GM13976 (cell line): ENCODE results near the gene ARSI.

ENCODE experiments used
- DNase-seq: peaks from one replicate; pipeline ENCODE4 v3.0.0; 2012; ENCODE audit warnings: low spot score
- in situ Hi-C: fragments of 300-500 bp; cut with MboI; formaldehyde crosslinking; loops from one replicate; pipeline ENCODE4 v1.12.0; 2022; ENCODE audit warnings: low sequenced_read_pairs, mixed read lengths, inconsistent platforms; ENCODE audit not compliant: unreplicated experiment
- TF ChIP-seq, protein P1 (sequence below): IDR thresholded peaks from 2 replicates; pipeline ENCODE4 v1.5.1; 2012; ENCODE audit warnings: borderline replicate concordance, mild to moderate bottlenecking; ENCODE audit not compliant: insufficient read depth; ENCODE audit errors: extremely low read depth, missing control alignments, control extremely low read depth

The ARSI gene

DNA sequence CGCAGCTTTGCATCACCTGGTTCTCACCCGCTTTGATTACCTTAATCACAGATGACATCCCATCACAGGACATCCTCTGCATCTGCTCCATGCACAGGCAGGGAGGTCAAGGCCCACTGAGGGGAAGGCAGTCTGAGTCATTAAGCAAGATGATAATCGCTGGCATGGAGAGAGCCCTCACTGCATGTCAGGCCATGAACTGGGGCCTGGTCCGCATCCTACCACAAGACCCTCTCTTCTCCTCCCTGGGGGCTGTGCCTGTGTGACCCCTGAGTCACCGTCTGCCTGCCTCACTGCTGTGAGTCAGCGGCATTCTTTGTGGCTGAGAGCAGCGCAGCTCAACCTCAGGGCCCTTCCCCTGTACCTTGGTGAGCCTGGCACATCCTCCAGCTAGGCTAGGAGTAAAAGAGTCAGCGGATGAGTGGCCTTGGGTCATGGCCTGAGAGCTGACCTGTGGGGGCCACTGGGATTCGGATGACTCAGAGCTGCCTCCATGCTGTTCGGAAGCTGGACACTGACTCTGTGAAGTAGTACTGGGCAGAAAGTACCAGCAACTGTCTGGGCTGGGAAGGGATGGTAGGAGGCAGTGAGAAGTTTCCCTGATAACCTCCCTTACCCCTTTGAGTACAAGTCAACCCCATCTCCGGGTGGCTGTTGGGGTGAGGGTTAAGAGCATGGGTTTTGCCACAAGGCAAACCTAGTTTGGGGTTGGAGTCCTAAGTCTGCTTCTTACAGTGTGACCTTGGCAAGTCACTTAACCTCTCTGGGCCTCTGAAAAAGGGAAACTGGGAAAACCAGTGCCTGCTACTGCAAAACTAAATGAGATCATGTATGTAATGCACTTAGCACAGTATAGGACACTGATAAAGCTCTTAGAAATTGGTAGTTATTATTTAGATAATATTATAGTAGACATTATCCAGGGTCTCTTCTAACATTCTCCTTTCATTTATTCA is 14.6 kb upstream of the ARSI start:
- DNase-seq = no peak
- in situ Hi-C loops = no loop called here
- TF ChIP-seq, protein P1, sequence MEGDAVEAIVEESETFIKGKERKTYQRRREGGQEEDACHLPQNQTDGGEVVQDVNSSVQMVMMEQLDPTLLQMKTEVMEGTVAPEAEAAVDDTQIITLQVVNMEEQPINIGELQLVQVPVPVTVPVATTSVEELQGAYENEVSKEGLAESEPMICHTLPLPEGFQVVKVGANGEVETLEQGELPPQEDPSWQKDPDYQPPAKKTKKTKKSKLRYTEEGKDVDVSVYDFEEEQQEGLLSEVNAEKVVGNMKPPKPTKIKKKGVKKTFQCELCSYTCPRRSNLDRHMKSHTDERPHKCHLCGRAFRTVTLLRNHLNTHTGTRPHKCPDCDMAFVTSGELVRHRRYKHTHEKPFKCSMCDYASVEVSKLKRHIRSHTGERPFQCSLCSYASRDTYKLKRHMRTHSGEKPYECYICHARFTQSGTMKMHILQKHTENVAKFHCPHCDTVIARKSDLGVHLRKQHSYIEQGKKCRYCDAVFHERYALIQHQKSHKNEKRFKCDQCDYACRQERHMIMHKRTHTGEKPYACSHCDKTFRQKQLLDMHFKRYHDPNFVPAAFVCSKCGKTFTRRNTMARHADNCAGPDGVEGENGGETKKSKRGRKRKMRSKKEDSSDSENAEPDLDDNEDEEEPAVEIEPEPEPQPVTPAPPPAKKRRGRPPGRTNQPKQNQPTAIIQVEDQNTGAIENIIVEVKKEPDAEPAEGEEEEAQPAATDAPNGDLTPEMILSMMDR = no peak

DNA sequence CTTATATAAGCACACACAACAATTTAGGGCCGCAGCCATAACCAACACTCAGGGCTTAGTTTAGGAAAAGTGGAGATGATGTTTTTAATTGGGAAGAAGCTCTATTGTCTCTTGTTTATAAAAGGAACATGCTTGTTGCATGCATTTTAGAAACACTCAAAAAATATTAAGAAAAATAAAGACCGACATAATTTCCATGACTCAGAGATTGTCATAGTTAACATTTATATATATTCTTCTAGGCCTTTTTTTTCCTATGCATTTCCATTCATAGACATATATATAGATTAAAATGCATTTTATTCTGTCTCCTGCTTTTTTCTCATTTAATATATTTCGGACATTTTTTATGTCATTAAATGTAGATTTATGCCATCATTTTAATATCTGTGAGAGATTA is 13.6 kb upstream of the ARSI start:
- in situ Hi-C loops = no loop called here
- DNase-seq = no peak

DNA sequence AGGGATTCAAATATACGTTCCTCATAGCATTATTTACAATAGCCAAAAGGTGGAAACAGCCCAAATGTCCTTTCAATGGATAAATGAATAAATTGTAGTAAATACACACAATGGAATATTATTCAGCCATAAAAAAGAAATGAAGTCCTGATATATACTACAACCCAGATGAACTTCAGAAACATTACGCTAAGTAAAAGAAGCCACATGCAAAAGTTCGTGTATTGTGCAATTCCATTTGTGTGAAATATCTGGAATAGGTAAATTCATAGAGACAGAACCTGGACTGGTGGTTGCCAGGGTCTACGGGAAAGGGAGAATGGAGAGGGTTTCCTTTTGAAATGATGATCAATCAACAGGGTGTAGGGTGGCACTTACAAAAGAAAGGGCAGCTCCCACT is 12.5 kb upstream of the ARSI start:
- in situ Hi-C loops = no loop called here
- DNase-seq = no peak
- TF ChIP-seq, protein P1 = no peak

More for the DNA sequence above, 13.6 kb upstream of the ARSI start:
- TF ChIP-seq, protein P1 = no peak

DNA sequence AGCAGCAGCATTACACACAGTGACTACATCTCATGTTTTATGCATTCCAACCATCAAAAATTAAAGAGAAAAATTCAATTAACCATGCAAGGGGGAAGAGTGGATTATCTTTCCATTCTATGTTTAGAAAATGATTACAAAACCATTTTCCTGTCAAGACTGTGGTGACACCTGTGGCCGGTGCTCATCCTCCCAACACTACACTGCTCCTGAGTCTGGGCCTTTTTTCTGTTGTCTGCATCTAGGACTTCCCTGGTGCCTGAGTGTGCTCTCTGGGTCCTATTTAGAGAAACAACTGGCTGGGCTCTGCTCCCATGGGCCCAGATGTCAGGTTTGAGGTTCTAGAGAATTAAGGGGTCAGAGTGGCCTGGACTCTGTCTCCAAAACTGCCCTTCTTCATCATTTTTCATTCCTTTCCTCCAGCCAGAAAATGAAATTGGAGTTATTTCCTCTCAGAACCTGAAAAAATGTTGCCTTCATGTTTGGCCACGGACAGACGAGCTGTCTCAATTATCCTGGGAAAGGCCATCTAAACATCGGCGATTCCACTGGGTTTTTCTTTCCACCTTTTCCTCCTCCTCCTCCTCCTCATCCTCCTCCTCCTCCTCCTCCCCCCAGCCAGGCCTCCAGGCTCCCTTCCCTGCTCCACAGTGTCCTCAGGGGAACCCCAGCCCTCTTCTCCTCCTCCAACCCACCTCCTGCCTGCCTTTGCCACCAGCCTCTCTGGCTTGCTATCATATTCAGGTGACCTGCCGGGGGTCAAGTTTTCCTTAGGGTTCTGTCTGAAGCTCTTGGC is 11.4 kb upstream of the ARSI start:
- in situ Hi-C loops = no loop called here
- DNase-seq = no peak
- TF ChIP-seq, protein P1 = no peak

DNA sequence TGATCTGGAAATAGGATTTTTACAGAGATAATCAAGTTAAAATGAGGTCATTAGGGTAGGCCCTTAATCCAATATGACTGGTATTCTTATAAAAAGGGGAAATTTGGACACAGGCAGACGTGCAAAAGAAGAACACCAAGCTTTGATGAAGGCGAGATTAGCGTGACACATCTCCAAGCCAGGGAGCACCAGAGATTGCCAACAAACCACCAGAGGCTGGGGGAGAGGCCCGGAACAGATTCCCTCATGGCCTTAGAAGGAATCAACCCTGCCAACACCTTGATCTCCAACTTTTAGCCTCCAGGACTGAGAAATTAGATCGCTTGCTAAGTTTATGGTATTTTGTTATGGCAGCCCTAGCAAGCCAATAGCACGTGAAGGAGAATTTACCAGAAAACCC is 10.8 kb upstream of the ARSI start:
- in situ Hi-C loops = no loop called here
- DNase-seq = no peak
- TF ChIP-seq, protein P1 = no peak

DNA sequence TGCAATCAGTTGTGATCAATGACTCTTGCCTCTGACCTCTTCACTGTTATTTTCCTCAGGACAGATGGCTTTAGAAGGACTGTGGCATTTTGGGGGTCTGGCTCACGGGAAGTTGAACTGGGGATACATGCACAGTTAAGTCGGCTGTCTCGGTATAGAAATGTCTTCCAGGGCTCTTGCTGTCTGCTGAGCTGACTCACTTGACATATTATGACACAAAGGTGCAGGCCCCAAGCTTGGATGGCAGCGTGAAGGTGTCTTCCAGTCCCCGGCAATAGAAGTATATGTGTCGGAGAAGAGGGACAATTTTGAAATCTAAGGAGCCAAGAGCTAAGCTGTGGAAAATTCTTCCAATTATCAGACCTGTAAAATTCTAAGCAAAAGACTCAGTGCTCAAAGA is 9.8 kb upstream of the ARSI start:
- in situ Hi-C loops = no loop called here
- TF ChIP-seq, protein P1 = no peak
- DNase-seq = no peak
